HG02870 (cell line): ENCODE results near the gene BNC2.

Experiments used
- ATAC-seq: cut with Tn5 transposase; IDR thresholded peaks from one replicate; pipeline ENCODE4 v1.9.1; 2021; ENCODE audit warnings: mild to moderate bottlenecking, moderate library complexity; ENCODE audit not compliant: unreplicated experiment

Gene BNC2

DNA sequence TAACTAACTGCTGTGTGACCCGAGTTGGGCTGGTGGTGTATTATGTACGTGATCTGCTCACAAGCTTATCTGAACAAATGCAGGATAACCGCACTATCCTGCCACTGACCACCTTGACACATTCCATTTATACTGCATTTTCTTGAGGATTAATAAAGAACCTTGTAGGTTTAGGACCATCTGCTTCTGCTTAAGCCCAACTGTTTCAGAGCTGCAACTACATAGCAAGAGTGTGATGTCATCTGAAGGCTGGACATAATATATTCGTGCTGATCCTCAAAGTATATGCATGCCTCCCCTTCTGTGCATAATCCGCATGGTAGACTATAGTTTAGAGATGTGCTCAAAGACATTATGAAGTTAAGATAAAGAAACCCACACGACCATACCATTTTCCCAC is 435.9 kb downstream of the BNC2 start:
- ATAC-seq = no peak

DNA sequence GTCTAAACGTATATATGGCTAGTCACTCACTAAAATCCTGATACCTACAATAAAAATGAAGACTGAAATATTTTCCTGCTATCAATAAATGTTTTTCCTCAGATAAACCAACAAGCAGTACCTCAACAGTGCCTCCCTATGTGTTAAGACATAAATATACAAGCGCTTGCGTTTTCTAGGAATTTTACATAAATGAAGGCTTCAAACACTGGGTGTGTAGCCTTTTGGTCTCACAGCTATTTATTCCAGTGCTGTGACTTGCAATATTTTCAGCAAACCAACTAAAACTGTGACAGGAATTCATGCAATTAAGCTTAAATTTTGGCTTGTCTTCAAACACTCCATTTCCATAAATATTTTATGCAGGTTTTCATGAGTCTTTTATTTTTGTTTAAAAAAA is 437.0 kb downstream of the BNC2 start:
- ATAC-seq = no peak

DNA sequence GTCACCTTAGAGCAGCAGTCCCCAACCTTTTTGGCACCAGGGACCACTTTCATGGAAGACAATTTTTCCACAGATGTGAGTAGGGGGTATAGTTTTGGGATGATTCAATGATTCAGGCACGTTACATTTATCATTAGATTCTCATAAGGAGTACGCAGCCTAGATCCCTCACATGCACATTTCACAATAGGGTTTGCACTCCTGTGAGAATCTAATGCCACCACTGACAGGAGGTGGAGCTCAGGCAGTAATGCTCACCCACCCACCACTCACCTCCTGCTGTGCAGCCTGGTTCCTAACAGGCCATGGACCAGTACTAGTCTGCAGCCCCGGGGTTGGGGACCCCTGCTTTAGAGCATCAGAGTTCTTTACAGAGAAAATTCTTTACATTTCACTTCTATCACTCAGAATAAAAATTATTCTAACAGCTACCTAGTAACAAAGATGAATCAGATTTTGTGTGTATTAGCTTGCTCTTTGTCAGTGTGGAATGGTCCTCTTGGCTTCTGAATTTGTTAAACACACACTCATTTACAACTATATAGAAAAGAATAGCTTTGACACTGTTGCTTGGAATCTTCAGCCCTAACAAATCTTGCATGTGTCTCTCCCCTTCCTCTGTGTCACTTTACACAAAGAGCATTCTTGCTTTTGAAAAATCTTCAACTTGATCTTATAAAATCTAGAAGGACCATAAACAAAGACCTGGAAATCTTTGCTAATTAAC is 438.6 kb downstream of the BNC2 start:
- ATAC-seq = no peak

DNA sequence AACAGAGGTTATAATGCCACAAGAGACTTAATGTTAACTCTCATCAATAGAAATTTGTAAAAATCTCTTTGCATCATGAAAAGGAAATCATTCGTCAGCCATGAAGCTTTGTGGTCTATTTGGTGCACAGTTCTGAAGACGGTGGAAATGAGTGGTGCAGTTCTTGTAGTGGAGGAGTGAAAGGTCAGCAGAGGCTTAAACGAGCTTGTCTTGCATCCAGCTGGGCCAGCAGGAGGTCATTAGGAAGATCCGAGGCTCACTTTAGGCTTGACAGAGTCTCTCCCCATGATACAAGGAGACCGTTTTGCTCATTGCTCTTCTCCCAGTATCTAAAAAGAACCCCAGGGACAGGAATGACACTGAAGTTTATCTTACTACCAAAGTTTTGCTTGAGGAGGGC is 440.8 kb downstream of the BNC2 start:
- ATAC-seq = no peak

DNA sequence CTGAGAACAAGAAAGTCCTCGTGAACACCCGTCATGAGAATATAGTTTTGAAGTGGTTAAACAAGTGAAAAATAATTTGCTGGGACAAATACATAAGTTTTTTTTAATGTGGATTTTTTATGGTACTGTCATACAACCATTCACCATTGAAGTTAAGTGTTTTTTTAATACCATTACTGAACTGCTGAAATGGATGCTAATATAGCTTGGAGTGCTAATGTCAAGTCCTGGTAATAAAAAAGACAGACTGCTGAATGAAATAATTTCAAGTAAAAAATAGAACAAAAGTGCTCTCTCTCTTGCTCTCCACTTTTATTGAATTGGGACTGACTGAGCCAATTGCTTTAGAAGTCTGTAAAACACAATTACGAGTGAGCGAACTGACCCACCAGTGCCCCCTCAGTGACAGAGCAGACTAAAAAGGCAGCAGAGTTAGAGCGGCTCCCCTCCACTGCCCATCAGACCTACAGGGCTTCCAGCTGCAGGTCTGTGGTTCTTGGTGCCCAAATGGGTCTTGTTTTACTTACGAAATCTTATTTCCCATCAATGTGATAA is 442.5 kb downstream of the BNC2 start:
- no peak for ATAC-seq

DNA sequence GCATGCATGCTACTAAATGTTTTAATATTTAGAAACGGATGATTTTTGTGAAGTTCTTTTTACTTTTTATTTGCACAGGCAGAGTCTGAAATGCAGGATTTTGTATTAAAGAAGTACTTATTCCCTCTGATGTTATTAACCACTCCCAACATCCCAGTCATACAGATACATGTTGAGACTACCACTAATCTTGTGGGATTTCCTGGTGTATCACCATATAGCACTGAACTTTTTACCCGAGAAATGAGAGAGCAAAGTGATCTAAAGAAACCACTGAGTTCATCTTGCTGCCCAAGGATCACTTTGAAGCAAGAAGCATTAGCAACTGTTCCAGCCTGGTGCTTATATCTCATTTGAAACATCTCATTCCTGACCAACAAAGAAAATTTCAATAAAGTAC is 443.8 kb downstream of the BNC2 start:
- ATAC-seq = no peak

DNA sequence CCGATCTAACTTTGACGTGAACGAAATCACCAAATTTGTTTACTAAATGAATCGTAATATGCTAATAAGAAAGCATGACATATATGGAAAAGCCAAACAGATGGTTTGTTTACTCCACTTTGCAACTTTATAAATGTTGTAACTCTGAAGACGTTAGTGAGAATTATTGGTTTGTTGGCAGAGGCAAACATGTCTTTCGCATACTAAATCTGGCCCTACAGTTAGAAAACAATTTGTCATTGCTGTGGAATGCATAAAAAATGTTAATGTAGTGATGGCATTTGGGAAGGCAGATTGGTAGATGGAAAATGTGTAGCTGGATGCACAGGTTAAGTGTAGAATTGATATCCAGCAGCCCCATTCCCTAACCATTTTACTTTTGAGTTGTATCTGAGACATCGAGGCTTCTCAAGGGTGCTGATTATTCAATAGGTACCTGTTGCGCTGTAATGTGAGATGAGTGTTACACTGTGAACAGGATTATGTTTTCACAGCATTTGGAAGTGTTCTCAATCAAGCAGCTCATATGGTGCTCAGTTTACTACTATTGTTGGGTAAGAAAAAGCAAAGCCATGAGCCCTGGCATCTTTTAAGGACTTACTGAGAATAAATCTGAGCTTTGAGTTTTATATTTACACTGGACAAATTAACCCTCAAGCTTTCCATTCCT is 444.8 kb downstream of the BNC2 start:
- ATAC-seq = no peak

DNA sequence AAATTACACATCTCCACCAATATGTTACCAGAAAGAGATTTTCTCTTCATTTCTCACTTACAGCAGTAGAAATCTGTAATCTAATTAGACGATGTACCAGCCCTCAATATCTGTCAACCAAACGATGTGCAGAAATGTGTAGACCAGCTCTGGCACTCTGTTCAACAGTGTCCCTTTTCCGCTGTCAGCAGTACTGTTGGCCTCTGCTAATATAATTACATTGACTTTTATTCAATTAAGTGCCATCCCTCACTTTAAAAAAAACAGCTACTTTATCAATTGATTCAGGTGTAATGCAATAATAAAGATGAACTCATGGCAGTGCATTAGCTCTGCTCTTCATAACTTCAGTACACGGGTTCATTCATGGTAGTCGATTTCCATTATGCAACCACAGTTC is 448.4 kb downstream of the BNC2 start:
- ATAC-seq = no peak

DNA sequence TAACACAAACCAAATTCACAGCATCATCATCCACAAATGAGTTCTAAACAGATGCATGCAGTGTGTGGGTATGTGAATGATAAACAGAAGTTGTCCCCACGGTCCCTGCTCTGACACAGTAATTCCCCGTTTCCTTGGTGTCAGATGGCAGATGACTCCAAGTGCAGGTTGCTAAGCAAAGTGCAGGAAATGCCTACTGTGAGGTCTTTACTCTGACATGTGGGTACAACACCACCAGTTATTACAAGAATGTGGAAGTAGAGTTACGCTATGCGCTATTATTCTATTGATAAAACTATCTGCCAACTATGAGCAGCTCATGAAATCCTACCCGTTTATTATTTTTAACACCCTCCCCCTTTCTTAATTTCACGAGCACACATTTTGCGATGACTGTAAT is 448.9 kb downstream of the BNC2 start:
- no peak for ATAC-seq

DNA sequence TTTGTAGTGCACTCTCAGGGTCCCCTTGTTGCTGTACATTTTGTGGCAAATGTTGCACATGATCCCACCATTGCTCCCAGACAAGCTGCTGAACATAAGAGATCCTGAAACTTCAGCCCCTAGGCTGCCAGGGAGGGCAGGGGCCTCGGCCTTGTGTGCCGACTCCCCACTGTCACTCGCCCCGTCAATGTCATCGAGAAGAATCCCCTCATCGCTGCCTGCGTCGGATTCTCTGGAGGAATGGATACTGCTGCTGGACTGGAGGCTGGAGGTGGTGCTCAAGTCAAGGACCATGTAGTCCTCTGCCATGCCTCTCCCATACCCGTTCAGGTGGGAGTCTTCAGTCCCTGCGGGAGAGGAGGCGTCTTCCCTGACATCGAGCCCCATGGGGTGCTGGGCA is 451.3 kb downstream of the BNC2 start:
- ATAC-seq = no peak

DNA sequence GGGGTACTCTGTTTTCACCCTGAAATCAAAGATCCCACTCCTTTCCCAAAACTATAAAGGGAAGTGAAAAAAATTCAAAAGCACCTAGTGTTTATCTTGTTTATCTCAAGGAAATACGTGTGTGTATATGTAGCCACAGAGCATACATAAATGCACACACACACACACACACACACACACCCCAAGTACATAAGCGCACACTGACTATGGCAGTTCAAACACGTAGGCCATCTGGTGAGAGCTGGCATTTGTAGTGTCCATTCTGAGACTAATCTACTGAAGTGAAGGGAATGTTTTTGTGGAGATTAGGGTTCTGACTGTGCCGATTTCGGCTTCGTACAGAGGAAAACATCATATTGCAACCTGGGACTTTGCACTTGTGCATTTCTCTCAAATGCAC is 451.7 kb downstream of the BNC2 start:
- no peak for ATAC-seq

DNA sequence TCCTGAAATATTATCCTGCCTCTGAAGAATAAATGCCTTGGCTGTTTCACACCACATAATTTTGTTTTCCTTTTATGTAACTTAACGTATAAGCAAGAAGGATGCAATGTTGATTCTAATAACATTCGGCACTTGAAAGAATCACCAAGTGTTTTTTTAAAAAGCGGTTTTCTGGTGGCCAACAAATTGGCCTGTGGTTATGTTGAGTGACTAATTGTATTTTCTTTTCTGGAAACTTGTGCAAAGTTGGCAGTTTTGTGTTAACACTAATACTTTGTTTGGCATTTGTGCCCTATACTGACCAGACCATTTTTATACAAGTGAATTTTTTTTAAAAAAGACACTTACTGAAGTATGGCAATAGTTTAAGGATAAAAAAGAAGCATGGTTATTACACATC is 452.7 kb downstream of the BNC2 start:
- ATAC-seq = no peak

DNA sequence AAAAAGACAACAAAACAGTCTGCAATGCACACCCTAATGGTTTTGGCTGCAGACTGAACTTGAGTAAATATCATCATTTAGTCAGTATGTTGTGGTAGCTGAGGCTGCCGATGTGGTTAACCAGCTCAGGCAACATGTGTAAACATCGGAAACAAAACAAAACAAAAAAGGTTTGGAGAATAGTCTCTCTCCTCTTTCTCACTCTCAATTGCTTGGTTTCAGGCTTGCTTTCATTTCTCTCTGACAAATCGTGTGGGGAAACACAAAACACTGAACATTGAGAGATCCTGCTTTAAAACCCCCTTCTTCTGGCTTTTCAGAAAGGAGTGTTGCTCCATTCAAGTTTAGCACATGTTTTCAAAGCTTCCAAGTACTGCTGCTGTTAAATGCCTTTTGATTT is 453.3 kb downstream of the BNC2 start:
- ATAC-seq = peak; percentile 77

DNA sequence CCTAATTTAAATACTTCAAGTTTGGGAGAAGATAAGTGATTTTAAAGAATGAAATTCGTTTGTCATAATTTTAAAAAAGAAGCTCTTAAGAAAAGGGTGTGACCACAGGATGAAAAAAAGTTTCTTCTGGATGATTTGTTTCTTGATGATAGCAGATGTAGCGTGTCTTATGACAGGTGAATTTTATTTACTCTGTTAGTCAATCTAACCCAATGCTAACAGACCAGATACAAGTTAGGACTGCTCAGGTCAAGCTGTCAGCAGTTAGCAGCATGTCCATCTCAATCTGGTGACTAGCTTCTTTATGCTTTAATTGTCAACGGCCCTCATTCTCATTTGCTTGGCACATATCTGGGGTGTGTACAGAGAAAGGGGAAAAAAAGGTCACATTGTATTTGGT is 456.0 kb downstream of the BNC2 start:
- no peak for ATAC-seq

DNA sequence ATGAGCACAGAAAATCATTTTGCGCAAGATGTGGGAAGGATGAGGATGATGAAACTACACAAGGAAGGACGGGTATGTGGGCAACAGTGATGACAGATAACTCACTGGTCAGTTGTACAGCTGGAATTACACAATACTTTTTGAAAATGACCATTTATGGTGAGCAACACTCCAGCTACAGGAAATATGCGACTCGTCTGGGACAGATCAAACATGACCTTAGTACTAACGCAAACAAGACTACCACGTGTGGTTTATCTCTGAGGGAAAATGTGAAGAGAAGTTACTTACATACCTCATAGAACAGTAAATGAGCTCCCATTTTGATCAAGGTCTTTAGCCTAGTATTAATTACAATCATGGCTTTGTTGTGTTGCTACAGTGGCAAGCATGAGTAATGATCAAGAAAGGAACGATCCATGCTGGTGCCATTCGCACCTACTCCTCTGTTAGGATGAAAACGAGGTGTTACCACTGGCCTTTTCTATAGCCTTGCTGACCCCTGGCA is 456.9 kb downstream of the BNC2 start:
- no peak for ATAC-seq

DNA sequence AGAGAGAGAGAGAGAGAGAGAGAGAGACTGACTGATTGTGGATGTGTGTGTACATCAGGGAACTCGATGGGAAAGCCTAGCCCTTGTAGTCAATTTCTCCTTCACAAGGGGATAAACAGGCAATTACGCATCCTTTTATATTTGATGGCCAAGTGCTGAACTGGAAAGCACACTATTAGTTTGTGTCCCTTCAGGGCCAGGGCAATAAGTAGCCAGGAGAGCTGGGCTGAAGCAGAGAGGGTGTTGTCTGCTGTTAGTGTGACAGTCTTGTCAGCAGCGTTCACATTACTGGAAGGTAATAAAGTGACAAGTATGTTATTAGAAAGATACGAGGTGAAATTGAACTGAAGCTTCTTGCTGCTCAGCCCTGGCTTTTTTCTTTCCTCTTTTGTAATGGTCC is 457.7 kb downstream of the BNC2 start:
- ATAC-seq = no peak

DNA sequence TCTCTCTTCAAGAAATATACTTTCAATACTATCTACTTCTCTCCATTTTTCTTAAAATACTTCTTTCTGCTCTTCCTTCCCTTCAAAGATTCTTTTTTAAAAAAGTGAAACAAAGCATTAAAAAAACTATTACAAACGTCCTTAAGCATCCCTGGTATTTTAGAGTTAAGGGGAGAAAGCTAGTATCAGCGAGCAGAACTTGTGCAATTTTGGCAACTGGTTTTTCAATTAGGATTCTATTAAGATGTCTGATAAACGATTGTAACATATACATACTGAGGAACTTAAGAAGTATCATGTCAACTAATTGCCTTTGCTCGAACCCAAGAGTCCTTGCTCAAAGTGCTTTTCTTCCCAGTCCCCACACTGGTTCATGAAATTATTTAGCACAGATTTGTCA is 459.2 kb downstream of the BNC2 start:
- no peak for ATAC-seq

DNA sequence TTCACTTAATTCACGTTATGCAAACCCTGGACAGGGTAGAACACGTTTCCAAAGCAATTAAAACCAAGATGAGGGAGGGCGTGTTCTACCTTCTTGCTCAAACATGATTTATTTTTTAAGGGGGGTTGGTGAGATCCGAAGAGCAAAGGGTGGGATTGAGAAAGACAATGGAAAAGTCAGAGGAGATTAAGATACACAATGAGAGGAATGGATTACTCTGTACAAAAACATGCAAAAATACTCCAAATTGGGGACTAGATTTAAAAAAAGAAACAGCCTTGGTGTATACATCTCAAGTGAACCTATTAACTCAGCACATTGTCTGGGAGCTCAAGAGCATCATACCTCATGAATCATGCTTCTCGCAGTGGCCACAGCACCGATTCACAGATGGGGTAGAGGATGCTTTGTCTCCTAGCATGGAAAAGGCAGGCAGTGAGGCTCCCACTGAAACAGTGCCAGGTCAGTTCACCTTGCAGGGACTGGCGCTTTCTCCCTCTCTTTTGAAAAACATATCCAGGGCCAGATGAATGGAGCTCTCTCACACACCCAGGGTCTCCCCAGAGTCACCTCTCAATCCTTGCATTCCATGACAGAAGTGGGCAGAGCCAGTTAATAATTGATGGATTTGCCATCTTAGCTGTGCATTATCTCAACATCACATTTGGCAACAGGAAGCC is 459.7 kb downstream of the BNC2 start:
- no peak for ATAC-seq

DNA sequence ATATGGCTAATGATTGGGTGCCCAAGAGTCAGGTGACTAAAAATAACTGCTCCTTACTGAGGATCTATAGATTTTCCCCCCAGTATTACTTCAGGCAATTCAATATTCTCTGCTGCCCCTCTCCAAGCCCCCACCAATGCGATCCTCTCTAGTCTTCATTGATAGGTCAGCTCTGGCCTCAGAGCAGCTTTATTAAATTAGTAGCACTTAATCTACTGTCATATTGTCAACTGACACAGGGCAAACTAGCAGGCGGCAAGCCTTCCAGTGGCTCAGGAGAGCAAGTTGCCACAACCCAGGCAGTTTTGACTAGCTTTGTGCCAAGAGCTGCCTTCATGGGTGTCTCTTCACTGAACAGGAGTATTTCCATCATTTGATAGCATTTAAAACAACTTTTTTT is 462.9 kb downstream of the BNC2 start:
- no peak for ATAC-seq

DNA sequence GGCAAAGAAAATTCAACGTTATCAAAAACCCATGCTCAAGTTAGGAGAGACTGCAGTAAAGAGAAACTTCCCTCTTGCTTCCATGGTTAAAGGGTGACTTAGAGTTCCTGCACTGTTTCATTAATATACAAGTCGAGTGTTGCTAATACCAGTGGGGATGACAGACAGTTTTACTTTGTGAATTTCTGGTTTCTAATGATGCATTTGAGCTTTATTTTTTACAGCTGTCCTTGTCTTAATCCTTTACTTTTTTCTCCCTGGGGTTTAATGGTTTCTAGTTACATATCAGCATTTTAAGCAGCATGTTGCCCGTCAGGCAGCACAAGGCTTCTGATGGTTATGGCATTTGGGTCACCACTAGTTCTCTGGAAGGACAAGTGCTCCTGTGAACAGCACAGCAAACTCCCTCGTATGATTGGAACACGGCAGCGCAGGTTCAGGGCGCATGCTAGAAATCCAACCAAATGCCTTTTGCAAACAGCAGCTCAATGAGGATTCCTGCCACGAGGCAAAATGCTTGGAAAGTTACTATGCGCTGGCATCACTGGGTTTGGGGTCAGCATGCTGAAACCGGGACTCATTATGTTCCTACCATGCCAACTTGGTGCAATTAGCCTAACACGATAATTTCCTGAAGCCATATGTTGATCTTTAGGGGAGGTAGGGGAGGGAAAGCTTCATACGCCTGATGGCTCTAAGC is 463.8 kb downstream of the BNC2 start:
- no peak for ATAC-seq

DNA sequence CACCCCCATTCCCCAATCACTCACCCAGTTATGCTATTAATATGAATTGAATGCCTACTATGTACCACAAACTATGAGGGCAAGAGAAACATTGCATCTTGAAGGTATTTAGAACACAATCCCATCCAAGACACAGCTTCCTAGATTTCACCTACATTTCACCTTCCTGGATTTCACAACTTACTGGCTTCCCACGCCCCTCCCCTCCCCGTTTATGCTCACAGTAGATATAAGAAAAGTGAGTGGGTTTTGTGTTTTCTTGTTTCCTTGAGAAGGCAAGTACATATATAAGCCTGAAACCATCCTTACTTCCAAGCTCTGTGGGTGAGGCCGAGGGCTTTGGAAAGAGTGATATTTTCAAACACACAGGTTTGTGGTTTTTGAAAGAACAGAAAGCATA is 465.0 kb downstream of the BNC2 start:
- no peak for ATAC-seq
